ENCODE results near the gene R3HDM4.
"Not testable (repeated sequence)": the region's sequence is repeated elsewhere in the genome, so short reads cannot be mapped to it uniquely, and the experiment has no call there.

R3HDM4 gene

DNA sequence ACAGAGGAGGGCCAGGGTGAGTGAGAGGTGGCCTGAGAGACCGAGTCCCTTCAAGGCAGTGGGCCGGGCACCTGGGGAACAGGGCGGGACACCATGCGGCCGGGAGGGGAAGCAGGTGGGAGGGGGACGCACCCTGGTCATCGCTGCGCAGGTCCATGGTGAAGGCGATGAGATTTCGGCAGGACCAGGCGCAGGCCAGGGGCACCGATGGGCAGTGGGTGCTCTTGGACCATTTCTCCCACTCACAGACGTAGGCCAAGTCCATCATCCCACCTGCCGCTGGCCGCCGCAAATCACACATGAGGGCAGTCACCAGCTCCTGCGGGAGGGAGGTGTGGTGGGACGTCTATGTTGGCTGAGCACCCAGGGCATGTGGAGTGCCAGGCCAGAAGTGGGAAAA lies 22.2 kb downstream of the R3HDM4 start:
- no peak for DNase-seq

DNA sequence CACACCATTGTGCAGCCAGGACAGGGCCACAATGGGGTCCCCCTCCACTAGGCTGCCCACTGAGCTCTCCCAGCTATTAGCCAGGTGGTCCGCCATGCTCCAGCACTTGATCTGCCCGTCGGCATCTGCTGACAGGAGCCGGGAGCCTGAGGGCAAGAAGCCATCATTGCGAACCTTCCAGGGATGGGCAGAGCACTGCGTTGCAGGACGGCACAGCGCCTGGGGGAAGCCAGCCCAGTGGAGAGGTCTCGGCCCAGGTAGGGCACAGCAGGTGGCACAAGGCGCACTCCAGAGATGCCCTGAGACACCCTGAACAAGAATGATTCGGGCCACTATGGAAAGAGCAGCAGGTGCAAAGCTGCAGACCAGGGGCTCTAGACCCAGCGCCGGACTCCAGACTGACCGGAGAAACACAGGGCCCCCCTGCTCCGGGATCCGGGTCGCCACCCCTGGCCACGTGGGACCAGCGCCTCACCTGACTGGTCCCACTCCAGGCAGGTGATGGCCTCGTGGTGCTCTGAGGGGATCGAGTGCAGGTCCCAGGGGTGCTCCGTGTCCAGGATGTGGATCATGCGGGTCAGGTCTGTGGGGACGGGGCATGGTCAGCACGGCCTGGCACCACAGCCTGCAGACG lies 23.2 kb downstream of the R3HDM4 start:
- DNase-seq, result no peak

DNA sequence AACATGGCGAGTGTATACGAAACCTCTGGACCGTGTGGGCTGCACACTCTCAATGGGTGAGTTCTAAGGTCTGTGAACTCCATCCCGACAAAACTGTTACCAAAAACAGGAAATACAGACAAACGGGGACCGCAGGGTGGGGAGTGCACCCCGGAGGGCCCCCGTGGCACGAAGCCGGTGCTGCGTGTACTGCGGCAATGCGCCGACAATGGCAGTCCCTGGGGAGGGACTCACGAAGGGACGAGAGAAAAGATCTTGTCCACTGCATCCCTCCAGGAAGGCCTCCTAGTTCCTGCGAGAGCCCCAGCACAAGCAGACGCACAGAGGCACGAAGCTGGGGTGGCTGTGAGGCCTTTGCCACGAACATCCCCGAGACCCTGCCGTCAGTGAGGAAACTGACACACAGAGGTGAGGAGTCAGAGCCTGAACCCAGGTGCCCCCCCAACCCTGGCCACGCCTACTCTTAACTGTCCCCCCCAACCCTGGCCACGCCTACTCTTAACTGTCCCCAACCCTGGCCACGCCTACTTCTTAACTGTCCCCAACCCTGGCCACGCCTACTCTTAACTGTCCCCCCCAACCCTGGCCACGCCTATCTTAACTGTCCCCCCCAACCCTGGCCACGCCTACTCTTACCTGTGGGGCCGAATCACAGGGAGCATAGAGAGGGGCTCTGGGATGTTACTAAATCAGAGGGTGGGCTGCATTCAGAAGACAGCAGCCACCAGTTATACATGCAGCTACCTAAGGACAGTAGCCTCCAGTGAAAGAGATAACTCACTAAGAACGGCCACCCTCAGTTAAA lies 24.2 kb downstream of the R3HDM4 start:
- peak; percentile 62 to 65 for DNase-seq

DNA sequence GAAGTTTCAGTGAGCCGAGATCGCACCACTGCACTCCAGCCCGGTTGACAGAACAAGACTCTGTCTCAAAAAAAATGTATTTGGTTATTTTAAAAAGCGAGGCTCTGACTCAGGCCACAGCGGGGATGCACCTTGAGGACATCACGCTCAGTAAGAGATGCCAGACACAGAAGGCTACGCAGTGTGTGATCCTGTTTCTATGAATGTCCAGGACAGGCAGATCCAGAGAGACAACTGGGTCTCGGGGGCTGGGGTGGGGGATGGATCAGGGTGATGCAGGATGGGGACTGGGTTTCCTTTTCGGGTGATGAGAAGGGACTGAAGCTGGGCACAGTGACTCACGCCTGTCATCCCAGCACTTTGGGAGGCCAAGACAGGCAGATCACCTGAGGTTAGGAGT lies 25.4 kb downstream of the R3HDM4 start:
- DNase-seq, result no peak

DNA sequence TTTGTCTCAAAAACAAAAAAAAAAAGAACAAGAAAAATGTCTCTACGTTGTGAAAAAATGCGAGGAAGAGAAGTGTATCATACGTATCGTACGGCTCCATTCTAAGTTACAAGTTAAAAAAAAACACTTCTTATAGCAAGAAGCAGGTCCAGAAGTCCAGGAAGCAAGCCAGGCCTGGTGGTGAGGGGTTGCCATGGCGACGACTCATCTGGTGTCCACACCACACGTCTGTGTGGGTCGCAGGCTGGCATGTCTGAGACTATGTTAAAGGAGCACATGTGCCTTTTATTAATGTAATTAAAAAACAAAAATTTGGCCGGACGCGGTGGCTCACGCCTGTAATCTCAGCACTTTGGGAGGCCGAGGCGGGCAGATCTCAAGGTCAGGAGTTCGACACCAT lies 25.9 kb downstream of the R3HDM4 start:
- no peak for DNase-seq

DNA sequence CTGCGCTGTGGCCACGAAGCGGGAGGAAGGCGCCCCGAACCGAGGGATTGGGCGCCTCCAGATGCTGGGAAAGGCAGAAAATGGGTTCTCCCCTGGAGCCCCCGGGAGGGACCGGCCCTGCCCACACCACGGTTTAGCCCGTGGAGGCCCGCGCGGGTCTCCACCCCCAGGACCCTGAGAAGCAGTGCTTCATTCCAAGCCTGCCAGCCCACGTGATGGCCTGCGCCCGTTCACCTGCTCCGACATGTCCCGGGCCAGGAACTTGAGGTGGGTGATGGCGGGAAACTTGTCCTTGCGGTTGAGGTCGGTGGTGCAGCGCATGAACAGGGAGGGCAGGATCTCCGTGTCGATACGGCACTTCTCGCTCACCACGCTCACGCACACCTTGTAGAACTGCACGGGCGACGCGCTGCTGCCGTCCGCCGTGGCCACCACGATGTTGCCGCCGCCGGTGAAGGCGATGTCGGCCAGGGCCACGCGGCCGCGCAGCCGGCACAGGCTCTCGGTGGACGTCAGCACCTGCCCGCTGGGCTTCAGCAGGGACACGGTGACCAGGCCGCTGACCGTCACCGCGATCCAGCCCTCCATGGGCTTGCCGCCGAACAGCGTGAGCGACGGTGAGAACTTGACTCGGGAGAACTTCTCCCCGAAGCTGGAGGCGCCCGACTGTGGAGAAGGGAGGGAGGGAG lies 27.3 kb downstream of the R3HDM4 start:
- no peak for DNase-seq

DNA sequence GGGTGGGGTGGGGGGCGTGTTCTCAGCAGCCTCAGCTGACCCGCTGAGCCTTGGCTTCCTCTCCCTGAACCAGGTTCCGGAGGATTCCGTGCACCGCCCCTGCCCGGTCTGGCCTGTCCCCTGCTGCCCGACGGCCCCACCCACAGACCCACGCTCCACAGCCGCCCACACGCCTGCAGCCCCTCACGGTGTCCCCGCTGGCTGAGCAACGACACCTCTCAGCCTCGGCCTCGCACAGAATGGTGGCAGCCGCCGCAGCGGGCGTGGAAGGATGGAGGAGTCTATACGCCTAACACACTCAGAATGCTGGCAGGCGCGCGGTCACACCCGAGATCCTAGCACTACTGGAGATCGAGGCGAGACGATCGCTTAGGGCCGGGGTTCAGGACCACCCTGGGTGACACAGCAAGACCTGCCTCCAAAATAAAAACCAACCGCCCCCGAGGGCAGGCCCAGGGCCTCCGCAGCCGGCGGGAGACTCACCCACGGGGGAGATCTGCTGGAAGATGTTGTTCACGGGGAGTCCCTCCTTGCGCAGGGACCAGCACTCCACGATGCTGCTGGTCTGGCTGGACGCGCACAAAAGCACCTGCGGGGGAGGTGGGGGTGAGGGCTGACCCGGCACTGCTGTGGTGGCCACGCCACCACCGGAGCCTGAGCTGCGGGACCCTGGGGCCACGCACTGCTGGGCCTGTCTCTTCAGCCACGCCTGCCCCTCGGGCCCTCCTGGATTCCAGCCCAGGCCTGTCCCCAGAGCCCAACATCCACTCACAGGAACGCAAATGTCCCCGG lies 28.4 kb downstream of the R3HDM4 start:
- no peak for DNase-seq

DNA sequence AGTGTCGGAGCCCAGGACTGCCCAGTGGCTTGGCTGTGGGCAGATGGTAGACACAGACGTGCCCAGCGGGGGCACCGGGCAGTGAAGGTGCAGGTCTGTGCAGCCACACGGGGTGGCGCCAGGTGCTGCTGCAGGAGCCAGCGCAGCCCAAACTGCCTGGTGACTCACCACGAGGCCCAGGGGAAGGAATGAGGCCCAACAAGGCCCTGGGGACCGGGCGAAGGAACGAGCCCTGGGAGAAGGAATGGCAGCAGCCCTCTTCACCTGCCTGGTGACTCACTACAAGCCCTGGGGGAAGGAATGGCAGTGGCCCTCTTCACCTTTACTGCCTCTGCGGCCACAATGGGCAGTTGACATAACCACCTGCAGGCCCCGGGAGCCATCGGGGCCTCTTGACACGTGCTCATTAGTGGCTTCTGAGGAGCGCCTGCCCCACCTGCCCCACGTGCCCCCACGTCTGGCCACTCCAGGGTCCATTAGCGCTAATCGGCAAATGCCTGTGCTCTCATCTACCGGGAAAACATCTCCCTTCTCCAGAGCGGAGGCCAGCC lies 29.3 kb downstream of the R3HDM4 start:
- DNase-seq, result no peak

DNA sequence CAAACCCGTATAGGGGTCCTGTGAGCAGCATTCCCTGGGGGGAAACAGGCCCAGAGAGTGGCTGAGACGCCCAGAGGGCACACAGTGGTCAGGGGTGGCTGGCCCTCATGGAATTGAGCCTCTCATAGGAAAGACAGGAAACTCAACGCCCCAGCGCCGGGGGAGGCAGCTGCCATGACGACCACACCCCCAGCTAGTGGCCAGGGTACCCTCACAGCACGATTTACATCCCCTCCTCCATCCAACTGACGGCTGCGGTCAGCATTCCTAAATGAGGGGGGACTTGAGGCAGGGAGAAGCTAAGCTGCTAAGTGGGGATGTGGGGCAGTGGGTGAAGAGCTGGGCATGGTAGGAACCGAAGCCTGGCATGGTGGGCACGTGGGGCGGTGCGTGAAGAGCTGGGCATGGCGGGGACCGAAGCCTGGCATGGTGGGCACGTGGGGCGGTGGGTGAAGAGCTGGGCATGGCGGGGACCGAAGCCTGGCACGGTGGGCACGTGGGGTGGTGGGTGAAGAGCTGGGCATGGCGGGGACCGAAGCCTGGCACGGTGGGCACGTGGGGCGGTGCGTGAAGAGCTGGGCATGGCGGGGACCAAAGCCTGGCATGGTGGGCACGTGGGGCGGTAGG lies 30.0 kb downstream of the R3HDM4 start:
- no peak for DNase-seq

DNA sequence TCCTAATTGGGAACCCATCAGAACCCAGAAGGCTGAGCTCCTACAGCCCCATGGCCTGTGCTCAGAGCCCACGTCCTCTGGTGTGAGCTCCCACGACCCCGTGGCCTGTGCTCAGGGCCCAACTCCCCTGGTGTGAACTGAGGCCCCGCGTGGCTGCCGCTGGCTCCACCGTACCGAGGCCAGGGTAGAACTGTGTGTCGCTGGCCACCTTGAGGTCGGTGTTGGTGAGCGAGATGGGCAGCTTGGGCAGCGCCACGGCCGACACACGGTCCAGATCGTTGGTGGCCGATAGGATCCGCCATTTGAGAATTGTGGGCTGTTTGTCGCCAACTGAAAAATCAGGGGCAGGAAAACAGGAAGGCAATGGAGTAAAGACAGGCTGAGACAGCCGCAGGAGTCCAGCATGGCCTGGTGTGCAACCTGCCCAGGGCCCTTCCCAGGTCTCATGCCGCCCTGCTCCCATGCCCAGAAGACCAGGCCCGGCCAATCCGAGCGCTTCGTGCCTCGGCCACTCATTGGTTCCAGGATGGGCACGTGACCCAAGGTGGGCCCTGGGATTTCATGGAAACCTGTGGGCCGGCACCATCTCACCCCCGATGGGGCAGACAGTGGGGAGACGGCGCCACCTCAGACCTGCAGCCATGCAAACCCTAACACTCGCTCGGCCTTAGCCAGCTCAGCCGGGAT lies 31.5 kb downstream of the R3HDM4 start:
- DNase-seq, result no peak

DNA sequence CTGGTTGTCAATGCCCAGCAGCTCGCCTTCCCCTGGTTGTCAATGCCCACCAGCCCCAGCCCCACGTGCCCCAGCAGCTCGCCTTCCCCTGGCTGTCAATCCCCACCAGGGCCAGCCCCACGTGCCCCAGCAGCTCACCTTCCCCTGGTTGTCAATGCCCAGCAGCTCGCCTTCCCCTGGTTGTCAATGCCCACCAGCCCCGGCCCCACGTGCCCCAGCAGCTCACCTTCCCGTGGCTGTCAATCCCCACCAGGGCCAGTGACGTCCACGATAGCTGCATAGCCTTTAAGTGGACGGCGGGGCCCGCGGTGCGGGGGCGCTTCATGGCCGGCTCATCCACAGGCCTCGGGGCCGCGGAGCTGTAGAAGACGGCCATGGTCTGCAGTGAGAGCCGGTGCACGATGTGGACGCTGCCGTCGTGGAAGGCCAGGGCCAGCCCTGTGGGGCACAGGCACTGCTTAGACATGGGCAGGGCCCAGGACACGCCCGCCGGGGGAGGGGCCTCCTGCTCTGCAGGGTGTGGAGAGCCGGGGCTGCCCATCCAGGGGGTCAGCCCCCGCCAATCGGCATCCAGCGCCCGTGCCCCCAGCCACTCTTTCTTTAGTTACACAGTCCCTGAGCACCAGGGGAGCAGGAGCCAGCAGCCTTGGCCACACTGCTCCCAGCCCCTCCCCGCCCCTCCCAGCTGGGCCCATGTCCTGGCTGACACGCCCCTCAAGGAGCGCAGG lies 33.1 kb downstream of the R3HDM4 start:
- no peak for DNase-seq

DNA sequence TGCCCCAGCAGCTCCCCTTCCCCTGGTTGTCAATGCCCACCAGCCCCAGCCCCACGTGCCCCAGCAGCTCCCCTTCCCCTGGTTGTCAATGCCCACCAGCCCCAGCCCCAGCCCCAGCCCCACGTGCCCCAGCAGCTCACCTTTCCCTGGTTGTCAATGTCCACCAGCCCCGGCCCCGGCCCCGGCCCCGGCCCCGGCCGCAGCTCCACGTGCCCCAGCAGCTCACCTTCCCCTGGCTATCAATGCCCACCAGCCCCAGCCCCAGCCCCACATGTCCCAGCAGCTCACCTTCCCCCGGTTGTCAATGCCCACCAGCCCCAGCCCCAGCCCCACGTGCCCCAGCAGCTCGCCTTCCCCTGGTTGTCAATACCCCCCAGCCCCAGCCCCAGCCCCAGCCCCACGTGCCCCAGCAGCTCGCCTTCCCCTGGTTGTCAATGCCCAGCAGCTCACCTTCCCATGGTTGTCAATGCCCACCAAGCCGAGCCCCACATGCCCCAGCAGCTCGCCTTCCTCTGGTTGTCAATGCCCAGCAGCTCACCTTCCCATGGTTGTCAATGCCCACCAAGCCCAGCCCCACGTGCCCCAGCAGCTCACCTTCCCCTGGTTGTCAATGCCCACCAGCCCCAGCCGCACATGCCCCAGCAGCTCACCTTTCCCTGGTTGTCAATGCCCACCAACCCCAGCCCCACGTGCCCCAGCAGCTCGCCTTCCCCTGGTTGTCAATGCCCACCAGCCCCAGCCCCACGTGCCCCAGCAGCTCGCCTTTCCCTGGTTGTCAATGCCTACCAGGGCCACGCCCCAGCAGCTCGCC lies 34.1 kb downstream of the R3HDM4 start:
- DNase-seq, result not testable (repeated sequence)

DNA sequence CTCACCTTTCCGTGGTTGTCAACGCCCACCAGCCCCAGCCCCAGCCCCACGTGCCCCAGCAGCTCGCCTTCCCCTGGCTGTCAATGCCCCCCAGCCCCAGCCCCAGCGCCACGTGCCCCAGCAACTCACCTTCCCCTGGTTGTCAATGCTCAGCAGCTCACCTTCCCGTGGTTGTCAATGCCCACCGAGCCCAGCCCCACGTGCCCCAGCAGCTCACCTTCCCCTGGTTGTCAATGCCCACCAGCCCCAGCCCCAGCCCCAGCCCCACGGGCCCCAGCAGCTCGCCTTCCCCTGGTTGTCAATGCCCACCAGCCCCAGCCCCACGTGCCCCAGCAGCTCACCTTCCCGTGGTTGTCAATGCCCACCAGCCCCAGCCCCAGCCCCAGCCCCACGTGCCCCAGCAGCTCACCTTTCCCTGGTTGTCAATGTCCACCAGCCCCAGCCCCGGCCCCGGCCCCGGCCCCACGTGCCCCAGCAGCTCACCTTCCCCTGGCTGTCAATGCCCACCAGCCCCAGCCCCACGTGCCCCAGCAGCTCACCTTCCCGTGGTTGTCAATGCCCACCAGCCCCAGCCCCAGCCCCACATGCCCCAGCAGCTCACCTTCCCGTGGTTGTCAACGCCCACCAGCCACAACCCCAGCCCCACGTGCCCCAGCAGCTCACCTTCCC lies 34.9 kb downstream of the R3HDM4 start:
- DNase-seq, result not testable (repeated sequence)

DNA sequence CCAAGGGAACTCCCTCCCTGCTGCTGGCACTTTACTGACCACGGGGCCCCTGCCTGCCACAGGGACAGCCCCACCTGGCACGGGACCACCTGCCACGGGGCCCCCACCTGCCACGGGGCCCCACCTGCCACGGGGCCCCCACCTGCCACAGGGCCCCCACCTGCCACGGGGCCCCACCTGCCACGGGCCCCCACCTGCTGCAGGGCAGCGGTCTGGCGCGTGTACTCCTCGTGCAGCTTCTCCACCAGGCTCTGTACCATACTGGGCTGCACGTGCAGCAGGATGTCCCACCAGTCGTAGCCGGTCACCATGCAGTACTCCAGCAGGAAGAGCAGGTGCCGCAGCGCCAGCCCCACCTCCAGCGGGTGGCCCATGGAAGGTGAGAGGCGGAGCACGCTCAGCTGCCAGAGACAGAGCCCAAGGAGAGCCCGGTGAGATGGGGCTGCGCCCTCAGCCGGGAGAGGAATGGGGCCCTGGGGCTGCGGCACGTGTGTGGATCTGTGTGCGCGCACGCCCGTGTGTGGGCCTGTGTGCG lies 36.2 kb downstream of the R3HDM4 start:
- DNase-seq, result no peak

DNA sequence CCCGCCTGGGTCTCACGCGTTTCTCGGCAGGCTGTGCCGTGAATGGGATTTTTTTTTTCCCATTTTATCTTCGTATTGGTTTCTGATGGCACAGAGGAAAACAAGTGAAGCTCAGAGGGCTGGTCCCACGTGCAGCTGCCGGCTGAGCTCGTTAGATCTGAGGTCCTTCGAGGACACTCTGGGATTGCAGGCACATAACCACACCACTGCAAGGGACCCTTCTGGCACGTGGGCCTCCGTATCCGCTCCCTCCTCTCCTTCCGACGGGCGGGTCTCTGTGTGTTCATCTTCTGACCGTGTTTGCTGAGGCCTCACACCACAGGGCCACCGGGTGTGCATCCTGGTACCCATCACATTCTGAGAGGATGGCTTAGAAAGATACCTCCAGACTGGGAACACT lies 36.9 kb downstream of the R3HDM4 start:
- no peak for DNase-seq

DNA sequence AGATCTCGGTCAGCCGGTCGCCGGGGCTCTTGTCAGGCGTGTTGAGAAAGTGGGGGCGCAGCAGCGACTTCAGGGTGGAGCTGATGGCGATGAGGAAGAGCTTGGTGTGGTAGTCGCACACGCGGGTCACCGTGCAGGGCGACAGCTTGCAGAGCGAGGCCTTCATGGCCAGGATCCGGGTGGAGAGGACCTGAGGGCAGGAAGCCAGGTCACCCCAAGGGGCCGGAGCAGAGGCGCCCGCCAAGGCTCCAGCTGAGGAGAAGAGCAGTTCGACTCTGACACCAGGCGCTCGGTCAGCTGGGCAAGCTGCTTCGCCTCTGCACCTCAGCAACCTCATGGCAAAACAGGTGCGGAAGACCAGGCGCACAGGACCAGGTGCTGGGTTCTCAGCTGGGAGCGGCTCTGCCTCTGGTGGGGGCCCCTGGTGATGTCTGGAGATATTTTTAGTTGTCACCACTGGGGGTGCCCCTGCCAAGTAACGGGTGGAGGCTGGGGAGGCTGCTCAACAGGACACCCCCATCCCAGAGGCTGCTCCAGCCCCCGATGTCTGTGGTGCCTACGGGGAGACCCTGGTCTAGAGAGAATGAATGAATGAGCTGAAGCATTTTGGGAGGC lies 37.6 kb downstream of the R3HDM4 start:
- no peak for DNase-seq

DNA sequence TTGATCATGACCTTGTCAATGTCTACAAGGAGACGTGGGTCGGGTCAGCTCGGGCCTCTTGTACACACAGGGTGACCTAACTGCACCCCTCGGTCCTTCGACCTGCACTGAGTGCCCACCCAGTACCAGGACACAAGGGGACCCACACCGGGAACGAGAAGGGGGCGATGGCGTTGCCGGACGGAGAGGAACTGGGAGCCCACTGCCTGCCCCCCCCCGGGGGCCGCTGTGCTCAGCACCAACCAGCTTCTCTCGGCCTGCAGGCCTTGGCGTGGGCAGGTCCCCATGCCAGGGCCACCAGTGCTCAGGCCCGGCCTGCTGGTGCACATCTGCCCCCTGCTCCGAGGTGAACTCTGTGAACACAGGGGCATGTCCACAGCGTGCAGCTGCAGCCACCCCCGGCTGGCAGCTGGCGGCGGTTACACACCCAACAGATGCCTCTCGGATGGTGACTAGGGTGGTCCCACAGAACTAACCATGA lies 39.4 kb downstream of the R3HDM4 start:
- no peak for DNase-seq

DNA sequence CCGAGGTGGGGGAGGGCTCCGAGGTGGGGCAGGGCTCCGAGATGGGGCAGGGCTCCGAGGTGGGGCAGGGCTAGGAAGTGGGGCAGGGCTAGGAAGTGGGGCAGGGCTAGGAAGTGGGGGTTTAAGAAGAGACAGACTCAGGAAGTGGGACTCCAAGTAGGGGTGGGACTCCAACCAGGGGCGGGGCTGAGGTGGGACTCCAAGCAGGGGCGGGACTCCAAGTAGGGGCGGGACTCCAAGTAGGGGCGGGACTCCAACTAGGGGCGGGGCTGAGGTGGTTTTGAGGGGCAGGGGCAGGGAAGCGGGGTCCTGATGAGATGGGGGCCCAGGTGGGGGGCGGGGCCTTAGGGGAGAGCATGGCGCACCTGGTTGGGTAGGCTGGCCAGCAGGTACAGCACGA lies 39.9 kb downstream of the R3HDM4 start:
- peak; percentile 79 to 81 for DNase-seq

Measured in activated T-cell treated with anti-CD3 and anti-CD28 coated beads, Interleukin-2, amount 50 U/mL, for 48 hours (primary cell).